ENCODE data around the gene TSC1.

Gene TSC1

GRCh38 chr9:132853482-132853881 is 90.9 kb downstream of the TSC1 start:
- DNase-seq (ENCODE audit: low read depth), result no peak
- H3K4me3 ChIP-seq (ENCODE audit: low read length), result no peak overlapping the region
- no peak for TF ChIP-seq CTCF (conservative IDR thresholded peaks at IDR 0.05; ENCODE audit: low read length)

GRCh38 chr9:132849185-132849706 is 95.2 kb downstream of the TSC1 start:
- no peak for TF ChIP-seq CTCF (conservative IDR thresholded peaks at IDR 0.05; ENCODE audit: low read length)
- H3K4me3 ChIP-seq (ENCODE audit: low read length), result no peak overlapping the region
- no peak for DNase-seq (ENCODE audit: low read depth)

GRCh38 chr9:132846918-132847515 is 97.4 kb downstream of the TSC1 start:
- no peak for TF ChIP-seq CTCF (conservative IDR thresholded peaks at IDR 0.05; ENCODE audit: low read length)
- H3K4me3 ChIP-seq (ENCODE audit: low read length), result no peak overlapping the region
- DNase-seq (ENCODE audit: low read depth), result no peak

- DNase-seq (ENCODE audit: low read depth), result no peak
- no peak overlapping the region for H3K4me3 ChIP-seq (ENCODE audit: low read length)
- TF ChIP-seq CTCF (conservative IDR thresholded peaks at IDR 0.05; ENCODE audit: low read length), result no peak
Measured at GRCh38 chr9:132846109-132846917, 98.1 kb downstream of the TSC1 start.

- H3K4me3 ChIP-seq (ENCODE audit: low read length), result no peak overlapping the region
- no peak for TF ChIP-seq CTCF (conservative IDR thresholded peaks at IDR 0.05; ENCODE audit: low read length)
- no peak for DNase-seq (ENCODE audit: low read depth)
Measured at GRCh38 chr9:132842124-132843044, 102.0 kb downstream of the TSC1 start.
